ENCODE data around the gene WNT7B.

DNA sequence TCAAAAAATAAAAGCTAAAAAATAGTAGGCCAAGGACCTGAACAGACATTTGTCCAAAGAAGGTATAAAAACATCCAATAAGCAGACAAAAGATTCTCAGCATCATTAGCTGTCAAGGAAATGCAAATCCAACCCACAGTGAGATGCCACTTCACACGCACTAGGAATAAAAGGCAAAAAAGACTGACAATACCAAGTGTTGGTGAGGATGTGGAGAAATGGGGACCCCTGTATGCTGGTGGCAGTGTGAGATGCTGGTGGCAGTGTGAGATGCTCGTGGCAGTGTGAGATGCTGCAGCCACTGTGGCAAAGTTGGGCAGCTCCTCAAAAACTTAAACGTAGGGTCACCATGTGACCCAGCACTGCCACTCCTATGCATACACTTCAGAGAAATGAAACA, 38.0 kb downstream of the WNT7B start:
- TF ChIP-seq GATA3 (IDR thresholded peaks at IDR 0.05; ENCODE audit: low read depth, low read length): no peak
- no peak for TF ChIP-seq GATA2 (IDR thresholded peaks at IDR 0.05; ENCODE audit: low read depth, low read length)

Data from SH-SY5Y (cell line).